Stimulated activated CD8-positive, alpha-beta memory T cell treated with anti-CD3 and anti-CD28 coated beads, Interleukin-7, amount 100 ng/mL, for 4 hours (primary cell): Measurements from ENCODE around the gene RNF141.

Experiments
- DNase-seq, 2 donors: peaks; one replicate each; pipeline ENCODE4 v3.0.0-alpha.2; 2020; ENCODE audit warnings: low read depth in 2 of 2

The RNF141 gene

DNA sequence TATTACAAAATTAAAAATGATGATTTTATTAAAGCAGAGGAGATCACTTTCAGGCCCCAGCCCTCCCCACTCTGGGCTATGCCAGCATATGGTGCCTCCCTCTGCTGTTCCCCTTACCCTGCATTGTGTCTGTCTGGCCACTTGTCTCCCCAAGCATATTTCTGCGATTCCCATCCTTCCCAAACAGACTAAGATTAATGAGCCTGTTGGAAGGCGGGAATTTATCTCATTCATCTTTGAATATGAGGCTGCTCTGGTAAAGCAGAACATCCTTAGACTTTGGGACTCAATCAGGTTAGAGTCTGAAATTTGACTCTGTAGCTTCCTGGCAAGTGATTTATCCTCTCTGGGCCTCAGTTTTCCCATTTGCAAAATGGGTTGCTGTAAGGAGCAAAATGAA is 60.2 kb downstream of the RNF141 start:
- DNase-seq = no peak

GRCh38 chr11:10480026-10480425 is 61.0 kb downstream of the RNF141 start:
- DNase-seq = no peak

GRCh38 chr11:10478574-10479550 is 62.1 kb downstream of the RNF141 start:
- no peak for DNase-seq

DNA sequence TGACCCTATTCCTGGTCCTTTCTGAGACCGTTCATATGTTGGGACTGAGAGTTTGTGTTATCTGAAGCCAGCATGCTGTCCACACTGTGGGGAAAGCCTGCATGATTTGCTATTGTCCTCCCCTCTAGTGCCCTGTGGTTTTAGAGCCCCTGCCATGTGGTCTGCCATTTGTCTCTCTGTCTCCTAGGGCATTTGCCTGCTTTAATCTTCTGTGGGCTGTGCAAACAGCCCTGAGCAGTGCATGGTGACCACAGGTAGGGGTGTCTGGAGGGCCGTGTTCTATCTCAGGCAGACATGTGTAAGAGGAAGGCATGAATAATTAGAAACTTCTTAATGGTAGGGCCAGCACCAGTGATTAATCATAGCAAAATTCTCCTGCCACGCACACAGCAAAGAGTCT is 62.9 kb downstream of the RNF141 start:
- no peak for DNase-seq

GRCh38 chr11:10477690-10478046 is 63.3 kb downstream of the RNF141 start:
- DNase-seq = no peak

DNA sequence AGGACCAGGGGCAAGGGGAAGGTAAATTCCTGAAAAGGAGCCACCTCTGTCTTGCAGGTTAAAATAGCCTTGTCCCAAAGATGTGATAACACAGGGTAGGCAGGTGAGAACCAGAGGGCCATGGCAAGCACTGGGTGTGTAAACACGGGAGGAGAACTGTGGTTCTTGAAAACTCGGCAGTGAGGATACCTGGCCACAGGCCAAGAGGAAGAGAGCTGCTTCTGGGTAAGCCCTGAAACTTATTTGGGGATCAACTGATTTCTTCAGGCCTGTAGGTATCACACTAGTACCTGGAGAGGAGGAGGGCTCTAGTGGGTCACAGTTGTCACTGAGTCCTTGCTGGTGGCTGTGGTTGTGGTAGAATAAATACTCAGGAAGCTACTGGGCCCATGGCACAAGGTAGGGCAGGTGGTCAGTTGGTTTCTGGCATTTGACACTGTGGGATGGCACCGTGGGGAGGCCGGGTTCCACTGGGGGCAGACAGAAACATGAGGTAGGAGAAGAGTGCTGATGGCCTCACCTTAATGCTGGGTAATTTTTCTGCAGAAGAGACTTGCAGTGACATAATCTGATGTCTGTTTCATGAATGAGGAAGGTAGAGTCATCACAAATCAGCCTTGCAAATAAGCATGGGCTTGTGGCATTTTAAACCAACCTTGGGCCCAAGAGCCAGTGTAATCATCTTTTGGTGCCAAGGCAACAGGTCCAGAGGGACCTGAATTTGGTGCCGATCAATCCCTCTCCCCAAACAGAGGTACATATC is 63.9 kb downstream of the RNF141 start:
- no peak for DNase-seq

DNA sequence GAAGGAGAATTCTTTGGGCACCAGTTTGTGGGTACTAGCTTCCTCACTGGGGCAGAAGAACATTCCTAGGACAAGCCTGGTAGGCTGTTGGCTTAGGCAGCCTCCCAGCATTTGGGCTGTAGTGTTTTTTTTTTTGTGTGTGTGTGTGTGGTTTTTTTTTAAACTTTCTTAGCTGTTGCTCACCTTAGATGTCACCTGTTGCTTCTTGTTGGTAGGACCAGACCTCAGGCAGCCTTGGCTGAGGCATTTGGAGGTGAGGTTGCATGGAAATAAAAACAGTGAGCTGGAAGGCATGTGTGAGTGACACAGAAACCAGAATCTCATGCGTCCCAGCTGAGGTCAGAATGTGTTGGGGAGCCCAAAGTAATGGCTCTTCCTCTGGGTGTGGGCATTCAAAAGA is 64.6 kb downstream of the RNF141 start:
- DNase-seq = no peak

DNA sequence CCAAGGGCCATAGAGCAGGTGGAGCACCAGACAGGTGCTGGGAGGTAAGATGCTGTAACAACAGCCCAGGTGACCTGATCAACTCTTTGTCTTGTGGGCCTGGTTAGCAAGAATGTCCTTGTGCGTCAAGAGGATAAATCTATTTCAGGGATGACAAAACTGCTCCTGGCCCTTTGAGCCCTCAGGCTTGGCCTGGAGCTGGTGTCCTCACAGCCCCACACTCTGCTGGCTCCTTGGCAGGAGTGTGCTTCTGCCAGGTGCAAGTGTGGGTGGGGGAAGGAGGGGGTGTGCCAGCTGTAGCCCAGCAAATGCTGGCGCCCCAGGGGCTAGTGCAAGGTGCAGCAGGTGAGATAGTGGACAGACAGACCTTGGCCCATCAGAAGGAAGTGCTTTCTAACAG is 66.4 kb downstream of the RNF141 start:
- DNase-seq = no peak

GRCh38 chr11:10473371-10473770 is 67.6 kb downstream of the RNF141 start:
- no peak for DNase-seq

DNA sequence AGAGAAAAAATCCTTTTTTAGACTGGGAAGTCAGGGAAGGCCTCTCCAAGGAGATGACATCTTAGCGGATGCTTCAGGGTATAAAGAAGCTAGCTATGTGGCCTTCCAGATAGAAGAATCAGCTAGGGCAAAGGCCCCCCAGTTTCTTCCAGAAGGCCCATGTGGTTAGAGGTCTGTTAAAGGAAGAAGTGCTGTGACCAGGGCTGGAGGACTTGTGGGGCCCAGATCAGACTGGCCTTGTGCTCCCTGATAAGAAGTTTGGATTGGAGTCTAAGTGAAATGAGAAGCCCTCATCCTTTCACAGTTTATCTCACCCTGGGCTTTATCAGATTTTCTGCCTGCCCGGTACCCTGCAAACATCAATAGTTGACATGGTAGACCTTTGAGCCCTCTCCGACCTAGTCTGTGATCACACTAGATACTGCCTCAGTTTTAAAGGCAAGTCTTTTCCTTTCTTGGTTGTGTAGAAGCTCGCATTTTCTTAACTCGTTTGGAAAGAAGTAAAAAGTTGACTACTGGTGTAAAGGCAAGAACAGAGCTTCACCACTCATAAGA is 78.2 kb downstream of the RNF141 start:
- no peak for DNase-seq
